Neural progenitor cell (in vitro differentiated cells): ENCODE results near the gene OXSR1. TPM values are rescaled to one million over a fixed set of nuclear protein-coding genes. Genes with fewer than 3 reads are reported as not detected.

ENCODE experiments used
- DNase-seq: peaks from one replicate; pipeline ENCODE4 v3.0.0-alpha.2; 2016; ENCODE audit warnings: low spot score
- H2AFZ ChIP-seq: fragments of 200-600 bp; sonication (generic); replicated peaks from 2 replicates; pipeline ENCODE4 v1.6.1; 2016; ENCODE audit warnings: antibody characterized with exemption
- H3F3A ChIP-seq: fragments of 200-600 bp; sonication (generic); 2 replicates; pipeline ENCODE4 v1.6.1; 2016; ENCODE audit warnings: antibody characterized with exemption, low read depth
- H3K27ac ChIP-seq: fragments of 200-600 bp; sonication (generic); 2 replicates; pipeline ENCODE4 v1.5.1; 2016; ENCODE audit warnings: mild to moderate bottlenecking
- H3K27me3 ChIP-seq: fragments of 200-600 bp; sonication (generic); 2 replicates; pipeline ENCODE4 v1.6.1; 2016; ENCODE audit warnings: mild to moderate bottlenecking, moderate library complexity
- H3K36me3 ChIP-seq: fragments of 200-600 bp; sonication (generic); 2 replicates; pipeline ENCODE4 v1.5.1; 2016
- H3K4me1 ChIP-seq: fragments of 200-600 bp; sonication (generic); 2 replicates; pipeline ENCODE4 v1.6.1; 2016; ENCODE audit warnings: mixed run types
- H3K4me2 ChIP-seq: fragments of 200-600 bp; sonication (generic); 2 replicates; pipeline ENCODE4 v1.6.1; 2016
- H3K4me3 ChIP-seq: fragments of 200-600 bp; sonication (generic); 2 replicates; pipeline ENCODE4 v1.5.1; 2016
- H3K79me2 ChIP-seq: fragments of 200-600 bp; sonication (generic); 2 replicates; pipeline ENCODE4 v1.6.1; 2016; ENCODE audit warnings: low read depth
- H3K9ac ChIP-seq: fragments of 200-600 bp; sonication (generic); 2 replicates; pipeline ENCODE4 v1.6.1; 2016
- H3K9me3 ChIP-seq: fragments of 200-600 bp; sonication (generic); 2 replicates; pipeline ENCODE4 v1.5.1; 2016; ENCODE audit warnings: low read depth
- H4K20me1 ChIP-seq: fragments of 200-600 bp; sonication (generic); 2 replicates; pipeline ENCODE4 v1.6.1; 2016; ENCODE audit warnings: low read depth
- H3K27ac Mint-ChIP-seq: 3 replicates; pipeline ENCODE4 v1.8.0; 2021; ENCODE audit warnings: mixed read lengths
- H3K27me3 Mint-ChIP-seq: 2 replicates; pipeline ENCODE4 v1.8.0; 2022; ENCODE audit warnings: low read depth, mild to moderate bottlenecking, inconsistent platforms, moderate library complexity, mixed read lengths; ENCODE audit not compliant: insufficient read depth
- H3K36me3 Mint-ChIP-seq: 3 replicates; pipeline ENCODE4 v1.8.0; 2021; ENCODE audit warnings: mixed read lengths
- H3K4me1 Mint-ChIP-seq: 3 replicates; pipeline ENCODE4 v1.8.0; 2021; ENCODE audit warnings: mixed read lengths
- H3K4me3 Mint-ChIP-seq: 3 replicates; pipeline ENCODE4 v1.8.0; 2021; ENCODE audit warnings: mild to moderate bottlenecking, moderate library complexity, mixed read lengths
- H3K9me3 Mint-ChIP-seq: 3 replicates; pipeline ENCODE4 v1.8.0; 2020; ENCODE audit warnings: mixed read lengths
- CTCF ChIP-seq: fragments of 200-600 bp; sonication (generic); IDR thresholded peaks from 2 replicates; pipeline ENCODE4 v1.5.1; 2017; ENCODE audit warnings: antibody characterized with exemption, mild to moderate bottlenecking
- EZH2 ChIP-seq: fragments of 200-600 bp; sonication (generic); IDR thresholded peaks from 2 replicates; pipeline ENCODE4 v1.6.1; 2017; ENCODE audit warnings: antibody characterized with exemption, mild to moderate bottlenecking, moderate library complexity
- EZH2phosphoT487 ChIP-seq: fragments of 200-600 bp; sonication (generic); IDR thresholded peaks from 2 replicates; pipeline ENCODE4 v1.6.1; 2017; ENCODE audit warnings: antibody characterized with exemption
- total RNA-seq: library from RNA; depleted of rRNA; stranded (reverse); fragments of >200 nt; gene quantifications from 2 replicates; pipeline ENCODE4 v1.2.3, GENCODE V29; 2015; ENCODE audit warnings: low replicate concordance

OXSR1 gene
- total RNA-seq, 1 donor from 2014 or later = 65.8 TPM

GRCh38 chr3:38265604-38266307, 100.4 kb downstream of the OXSR1 start, which contains the start of gene SLC22A13:
Gene SLC22A13 (plus strand): TSS chr3:38265812. CDS start chr3:38265861, 49 bp downstream.
- H3K9ac ChIP-seq = no peak within 1 kb of the TSS
- H4K20me1 ChIP-seq = no peaks in the 10 kb centered on the region
- DNase-seq = no peak
- no peaks in the 10 kb centered on the region for H3K36me3 ChIP-seq
- no peak within 1 kb of the TSS for H2AFZ ChIP-seq
- peaks cover 2% of the 10 kb centered on the region for H3K36me3 Mint-ChIP-seq
- H3K27me3 ChIP-seq = no peaks in the 10 kb centered on the region
- no peaks in the 10 kb centered on the region for H3K9me3 ChIP-seq
- no peak within 1 kb of the TSS for H3K4me3 ChIP-seq
- no peaks in the 10 kb centered on the region for H3F3A ChIP-seq
- no peaks in the 10 kb centered on the region for H3K79me2 ChIP-seq
- no peak within 1 kb of the TSS for H3K4me2 ChIP-seq
- H3K4me3 Mint-ChIP-seq = no peak within 1 kb of the TSS
- H3K27ac ChIP-seq = no peak within 1 kb of the TSS
- peaks cover 9% of the 10 kb centered on the region for H3K4me1 ChIP-seq
- peaks cover 6% of the 10 kb centered on the region for H3K27me3 Mint-ChIP-seq
- no peaks in the 10 kb centered on the region for H3K9me3 Mint-ChIP-seq
- H3K27ac Mint-ChIP-seq = no peak within 1 kb of the TSS
- TF ChIP-seq EZH2 (no peak), EZH2phosphoT487 (no peak), CTCF (no peak)
- peaks cover 17% of the 10 kb centered on the region for H3K4me1 Mint-ChIP-seq

- H3K36me3 ChIP-seq = no peaks in the 10 kb centered on the region
- no peaks in the 10 kb centered on the region for H3K9me3 Mint-ChIP-seq
- no peaks in the 10 kb centered on the region for H4K20me1 ChIP-seq
- H3K9me3 ChIP-seq = no peaks in the 10 kb centered on the region
- no peak overlapping the region for H3K4me3 ChIP-seq
- no peak overlapping the region for H3K4me3 Mint-ChIP-seq
- no peak overlapping the region for H3K27ac ChIP-seq
- peaks cover 17% of the 10 kb centered on the region for H3K4me1 Mint-ChIP-seq
- no peak overlapping the region for H3K9ac ChIP-seq
- no peak overlapping the region for H3K4me2 ChIP-seq
- H3K36me3 Mint-ChIP-seq = no peaks in the 10 kb centered on the region
- peaks cover 9% of the 10 kb centered on the region for H3K4me1 ChIP-seq
- no peaks in the 10 kb centered on the region for H3K79me2 ChIP-seq
- H3F3A ChIP-seq = no peaks in the 10 kb centered on the region
- H3K27me3 ChIP-seq = no peaks in the 10 kb centered on the region
- H2AFZ ChIP-seq = no peak overlapping the region
- no peak for DNase-seq
- TF ChIP-seq EZH2phosphoT487 (no peak), EZH2 (no peak), CTCF (no peak)
- H3K27me3 Mint-ChIP-seq = peaks cover 6% of the 10 kb centered on the region
- H3K27ac Mint-ChIP-seq = no peak overlapping the region
Observed at GRCh38 chr3:38266810-38267209, 101.5 kb downstream of the OXSR1 start.

- no peaks in the 10 kb centered on the region for H3K9me3 ChIP-seq
- no peaks in the 10 kb centered on the region for H4K20me1 ChIP-seq
- no peak overlapping the region for H3K4me3 Mint-ChIP-seq
- no peaks in the 10 kb centered on the region for H3K36me3 Mint-ChIP-seq
- no peak overlapping the region for H3K27ac Mint-ChIP-seq
- DNase-seq = no peak
- H3K4me2 ChIP-seq = no peak overlapping the region
- peaks cover 9% of the 10 kb centered on the region for H3K4me1 ChIP-seq
- H3K36me3 ChIP-seq = no peaks in the 10 kb centered on the region
- H3F3A ChIP-seq = no peaks in the 10 kb centered on the region
- no peak overlapping the region for H3K27ac ChIP-seq
- H2AFZ ChIP-seq = no peak overlapping the region
- peaks cover 6% of the 10 kb centered on the region for H3K27me3 Mint-ChIP-seq
- TF ChIP-seq EZH2 (no peak), EZH2phosphoT487 (no peak), CTCF (no peak)
- no peaks in the 10 kb centered on the region for H3K9me3 Mint-ChIP-seq
- H3K4me1 Mint-ChIP-seq = peaks cover 17% of the 10 kb centered on the region
- H3K79me2 ChIP-seq = no peaks in the 10 kb centered on the region
- H3K27me3 ChIP-seq = no peaks in the 10 kb centered on the region
- no peak overlapping the region for H3K4me3 ChIP-seq
- no peak overlapping the region for H3K9ac ChIP-seq
Observed at GRCh38 chr3:38267662-38268061, 102.3 kb downstream of the OXSR1 start.
